ENCODE measurements around the gene C1orf167. TPM values are rescaled to one million over a fixed set of nuclear protein-coding genes. Genes with fewer than 3 reads are reported as not detected.

Gene C1orf167
- total and polyA plus RNA-seq, 10 donors, result 0.74 to 4.8 (median 0.88) TPM; not detected in 1

DNA sequence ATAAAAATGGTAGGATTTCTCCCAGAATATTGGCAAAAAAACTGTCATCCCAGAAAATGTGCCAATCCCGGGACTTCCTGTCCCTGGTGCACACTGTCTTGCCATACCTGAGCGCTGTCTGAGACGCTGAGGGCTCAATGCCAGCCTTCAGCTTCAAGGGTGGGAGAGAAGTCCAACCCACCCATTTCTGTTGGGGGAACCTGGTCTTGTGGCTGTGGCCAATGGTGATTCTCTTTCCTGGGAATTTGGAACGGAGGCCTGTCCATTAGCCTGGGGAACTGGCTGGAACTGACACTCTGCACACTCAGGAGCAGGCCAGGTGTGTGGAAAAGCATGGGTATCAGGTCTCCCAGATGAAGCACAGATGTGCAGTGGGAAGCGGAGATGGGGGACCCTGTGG, 37.1 kb downstream of the C1orf167 start:
- H3K4me1 ChIP-seq, result peaks cover 32 to 100% (median 72%) of the 10 kb centered on the region in 6 donors
- H3K27ac ChIP-seq, result peak overlapping the region; percentile 22 to 89 (median 80)
- H3K36me3 ChIP-seq, result peaks cover under 1 to 81% (median 57%) of the 10 kb centered on the region in 6 donors
- intact Hi-C loops (cut with DNase I; ENCODE audit: low total_unique reads), result no loop called here
- no peak overlapping the region for H3K4me3 ChIP-seq
- TF ChIP-seq CTCF (IDR thresholded peaks at IDR 0.05 in 8 of 11, conservative IDR thresholded peaks at IDR 0.05 in 3 of 11), result no peak
- no peak for TF ChIP-seq POLR2A (IDR thresholded peaks at IDR 0.05)
- no peak for TF ChIP-seq POLR2AphosphoS5 (IDR thresholded peaks at IDR 0.05)
- WGBS, 5 donors, result 95 to 99% (median 97%) methylated on average over 5 of the region's 5 CpGs
- peak; percentile 36 for DNase-seq
- H3K27me3 ChIP-seq (replicated peaks in 1 of 7), result no peaks in the 10 kb centered on the region
- no peaks in the 10 kb centered on the region for H3K9me3 ChIP-seq

- peaks cover 39 to 100% (median 76%) of the 10 kb centered on the region in 6 donors for H3K4me1 ChIP-seq
- no peak overlapping the region for H3K4me3 ChIP-seq
- DNase-seq, result peak; percentile 53
- no peak for TF ChIP-seq CTCF (IDR thresholded peaks at IDR 0.05 in 8 of 11, conservative IDR thresholded peaks at IDR 0.05 in 3 of 11)
- no peak for TF ChIP-seq POLR2AphosphoS5 (IDR thresholded peaks at IDR 0.05)
- no peak for TF ChIP-seq POLR2A (IDR thresholded peaks at IDR 0.05)
- H3K9me3 ChIP-seq, result no peaks in the 10 kb centered on the region
- H3K27me3 ChIP-seq (replicated peaks in 1 of 7), result no peaks in the 10 kb centered on the region
- H3K36me3 ChIP-seq, result peaks cover 0 to 73% (median 49%) of the 10 kb centered on the region in 6 donors
- intact Hi-C loops (cut with DNase I; ENCODE audit: low total_unique reads), result loop anchor here (5.0 kb wide), 1 partner anchor 68 kb away; no protein-coding TSS in a partner anchor
- peak overlapping the region in 4 of 8 donors; percentile 97 to 98 (median 98) for H3K27ac ChIP-seq
- WGBS, 5 donors, result 96 to 98% (median 97%) methylated on average over 9 of the region's 9 CpGs
Observed at GRCh38 chr1:11799896-11800295, 37.9 kb downstream of the C1orf167 start.

GRCh38 chr1:11800391-11800755, 38.4 kb downstream of the C1orf167 start:
- peaks cover 42 to 100% (median 77%) of the 10 kb centered on the region in 6 donors for H3K4me1 ChIP-seq
- H3K4me3 ChIP-seq, result no peak overlapping the region
- WGBS, 5 donors, result 80 to 97% (median 91%) methylated on average over 8 of the region's 8 CpGs
- peaks cover 0 to 68% (median 44%) of the 10 kb centered on the region in 6 donors for H3K36me3 ChIP-seq
- peak overlapping the region in 5 of 8 donors; percentile 5 to 98 (median 97) for H3K27ac ChIP-seq
- TF ChIP-seq POLR2AphosphoS5 (IDR thresholded peaks at IDR 0.05), result no peak
- TF ChIP-seq POLR2A (IDR thresholded peaks at IDR 0.05), result no peak
- TF ChIP-seq CTCF (IDR thresholded peaks at IDR 0.05 in 8 of 11, conservative IDR thresholded peaks at IDR 0.05 in 3 of 11), result no peak
- intact Hi-C loops (cut with DNase I; ENCODE audit: low total_unique reads), result loop anchor here (5.0 kb wide), 1 partner anchor 68 kb away; no protein-coding TSS in a partner anchor
- DNase-seq, result no peak
- no peaks in the 10 kb centered on the region for H3K27me3 ChIP-seq (replicated peaks in 1 of 7)
- H3K9me3 ChIP-seq, result no peaks in the 10 kb centered on the region

DNA sequence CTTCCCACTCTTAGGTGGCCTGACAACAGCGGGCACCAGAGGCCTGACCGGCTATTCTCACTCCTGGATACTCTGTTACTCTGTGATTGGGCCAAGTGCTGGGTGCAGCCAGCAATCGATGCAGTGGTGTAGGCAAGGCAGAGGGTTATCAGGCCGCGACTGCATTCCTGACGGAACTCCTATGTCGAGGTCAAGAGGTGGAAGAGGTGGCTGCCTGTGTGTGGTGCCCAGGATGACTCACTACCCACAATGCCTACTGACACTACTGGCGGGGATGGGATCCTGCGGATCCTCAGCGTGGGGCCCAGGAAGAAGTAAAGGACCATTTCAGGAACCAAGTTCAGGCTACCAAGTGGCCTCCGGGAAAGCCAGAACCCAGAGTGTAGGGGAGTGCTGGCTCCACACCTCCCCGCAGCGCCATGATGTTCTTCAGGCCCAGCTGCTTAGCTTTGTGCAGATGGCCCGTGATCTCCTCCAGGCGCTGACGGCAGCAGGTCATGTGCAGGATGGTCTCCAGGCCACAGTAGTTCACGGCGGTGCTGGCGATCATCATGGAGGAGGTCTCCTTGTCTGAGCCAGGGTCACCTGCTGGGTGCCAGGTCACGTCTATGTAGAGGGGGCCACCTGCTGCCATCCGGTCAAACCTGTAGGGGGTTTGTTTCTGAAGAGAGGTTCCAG, 38.9 kb downstream of the C1orf167 start:
- DNase-seq, result no peak
- H3K27ac ChIP-seq, result peak overlapping the region in 6 of 8 donors; percentile 5 to 98 (median 97)
- peaks cover 40 to 96% (median 74%) of the 10 kb centered on the region in 6 donors for H3K4me1 ChIP-seq
- peaks cover 0 to 63% (median 39%) of the 10 kb centered on the region in 6 donors for H3K36me3 ChIP-seq
- intact Hi-C loops (cut with DNase I; ENCODE audit: low total_unique reads), result loop anchor here (5.0 kb wide), 1 partner anchor 69 kb away; no protein-coding TSS in a partner anchor
- no peaks in the 10 kb centered on the region for H3K9me3 ChIP-seq
- 81 to 93% (median 88%) methylated on average over 14 to 21 of the region's 21 CpGs for whole genome bisulfite sequencing, 5 donors
- TF ChIP-seq CTCF (IDR thresholded peaks at IDR 0.05 in 8 of 11, conservative IDR thresholded peaks at IDR 0.05 in 3 of 11) (no peak), POLR2AphosphoS5 (IDR thresholded peaks at IDR 0.05) (peak in 2 of 3 donors; percentile 9 to 43), POLR2A (IDR thresholded peaks at IDR 0.05) (no peak)
- peak overlapping the region in 5 of 8 donors; percentile 65 to 97 (median 80) for H3K4me3 ChIP-seq
- H3K27me3 ChIP-seq (replicated peaks in 1 of 7), result no peaks in the 10 kb centered on the region
